Activated T-cell treated with anti-CD3 and anti-CD28 coated beads, Interleukin-2, amount 50 U/mL, for 24 hours (primary cell): ENCODE results near the gene SRR.
A peak's percentile ranks its signal among the peaks of the same experiment; 100 is the strongest.

ENCODE experiments used
- DNase-seq: peaks from one replicate; pipeline ENCODE4 v3.0.0-alpha.2; 2020
- H3K27ac Mint-ChIP-seq: 2 replicates; pipeline ENCODE4 v1.8.0; 2020; ENCODE audit warnings: mild to moderate bottlenecking, mixed read lengths
- H3K27me3 Mint-ChIP-seq: 2 replicates; pipeline ENCODE4 v1.8.0; 2020; ENCODE audit warnings: mixed read lengths
- H3K36me3 Mint-ChIP-seq: 2 replicates; pipeline ENCODE4 v1.8.0; 2020; ENCODE audit warnings: low read depth, mixed read lengths
- H3K4me1 Mint-ChIP-seq: 2 replicates; pipeline ENCODE4 v1.8.0; 2020; ENCODE audit warnings: low read depth, mixed read lengths
- H3K4me3 Mint-ChIP-seq: 2 replicates; pipeline ENCODE4 v1.8.0; 2020; ENCODE audit warnings: mild to moderate bottlenecking, moderate library complexity, mixed read lengths
- H3K9me3 Mint-ChIP-seq: 2 replicates; pipeline ENCODE4 v1.8.0; 2020; ENCODE audit warnings: mixed read lengths

The SRR gene

GRCh38 chr17:2346475-2346874 lies 42.7 kb downstream of the SRR start:
- H3K9me3 Mint-ChIP-seq, result no peaks in the 10 kb centered on the region
- no peak overlapping the region for H3K27ac Mint-ChIP-seq
- H3K4me1 Mint-ChIP-seq, result peaks cover 18% of the 10 kb centered on the region
- H3K27me3 Mint-ChIP-seq, result no peaks in the 10 kb centered on the region
- DNase-seq, result no peak
- H3K4me3 Mint-ChIP-seq, result no peak overlapping the region
- peaks cover 37% of the 10 kb centered on the region for H3K36me3 Mint-ChIP-seq

- H3K27me3 Mint-ChIP-seq, result no peaks in the 10 kb centered on the region
- H3K4me3 Mint-ChIP-seq, result no peak overlapping the region
- no peak overlapping the region for H3K27ac Mint-ChIP-seq
- DNase-seq, result no peak
- no peaks in the 10 kb centered on the region for H3K9me3 Mint-ChIP-seq
- peaks cover 26% of the 10 kb centered on the region for H3K36me3 Mint-ChIP-seq
- H3K4me1 Mint-ChIP-seq, result peaks cover 11% of the 10 kb centered on the region
Observed at GRCh38 chr17:2347805-2348685, 44.3 kb downstream of the SRR start.

GRCh38 chr17:2351269-2351668 lies 47.5 kb downstream of the SRR start:
- Mint-ChIP-seq H3K27me3 (no peaks in the 10 kb centered on the region), H3K4me1 (peaks cover 16% of the 10 kb centered on the region), H3K4me3 (no peak overlapping the region), H3K27ac (no peak overlapping the region), H3K9me3 (no peaks in the 10 kb centered on the region), H3K36me3 (peaks cover 3% of the 10 kb centered on the region)
- no peak for DNase-seq

GRCh38 chr17:2354311-2354710 lies 50.6 kb downstream of the SRR start:
- Mint-ChIP-seq H3K27ac (no peak overlapping the region), H3K4me1 (peaks cover 16% of the 10 kb centered on the region), H3K9me3 (no peaks in the 10 kb centered on the region), H3K36me3 (peaks cover 5% of the 10 kb centered on the region), H3K27me3 (no peaks in the 10 kb centered on the region), H3K4me3 (no peak overlapping the region)
- DNase-seq, result no peak

GRCh38 chr17:2357237-2357636 lies 53.5 kb downstream of the SRR start:
- Mint-ChIP-seq H3K4me1 (peaks cover 16% of the 10 kb centered on the region), H3K27me3 (no peaks in the 10 kb centered on the region), H3K9me3 (no peaks in the 10 kb centered on the region), H3K4me3 (no peak overlapping the region), H3K27ac (no peak overlapping the region), H3K36me3 (peaks cover 13% of the 10 kb centered on the region)
- DNase-seq, result no peak

GRCh38 chr17:2357931-2358434 lies 54.2 kb downstream of the SRR start:
- peaks cover 15% of the 10 kb centered on the region for H3K4me1 Mint-ChIP-seq
- no peak overlapping the region for H3K4me3 Mint-ChIP-seq
- H3K36me3 Mint-ChIP-seq, result peaks cover 19% of the 10 kb centered on the region
- no peaks in the 10 kb centered on the region for H3K27me3 Mint-ChIP-seq
- peak overlapping the region; percentile 9 for H3K27ac Mint-ChIP-seq
- no peaks in the 10 kb centered on the region for H3K9me3 Mint-ChIP-seq
- DNase-seq, result no peak

- Mint-ChIP-seq H3K27me3 (no peaks in the 10 kb centered on the region), H3K36me3 (peaks cover 43% of the 10 kb centered on the region), H3K4me1 (no peaks in the 10 kb centered on the region), H3K27ac (no peak overlapping the region), H3K4me3 (no peak overlapping the region), H3K9me3 (no peaks in the 10 kb centered on the region)
- DNase-seq, result no peak
Observed at GRCh38 chr17:2361010-2361760, 57.4 kb downstream of the SRR start.

GRCh38 chr17:2362016-2362415 lies 58.3 kb downstream of the SRR start:
- Mint-ChIP-seq H3K4me1 (no peaks in the 10 kb centered on the region), H3K36me3 (peaks cover 50% of the 10 kb centered on the region), H3K4me3 (no peak overlapping the region), H3K27me3 (no peaks in the 10 kb centered on the region), H3K27ac (no peak overlapping the region), H3K9me3 (no peaks in the 10 kb centered on the region)
- no peak for DNase-seq

- DNase-seq, result no peak
- H3K9me3 Mint-ChIP-seq, result no peaks in the 10 kb centered on the region
- peaks cover 52% of the 10 kb centered on the region for H3K36me3 Mint-ChIP-seq
- H3K27ac Mint-ChIP-seq, result no peak overlapping the region
- H3K4me1 Mint-ChIP-seq, result no peaks in the 10 kb centered on the region
- no peak overlapping the region for H3K4me3 Mint-ChIP-seq
- H3K27me3 Mint-ChIP-seq, result no peaks in the 10 kb centered on the region
Observed at GRCh38 chr17:2362416-2362815, 58.7 kb downstream of the SRR start.

- peaks cover 50% of the 10 kb centered on the region for H3K36me3 Mint-ChIP-seq
- no peak for DNase-seq
- no peaks in the 10 kb centered on the region for H3K4me1 Mint-ChIP-seq
- no peaks in the 10 kb centered on the region for H3K9me3 Mint-ChIP-seq
- no peaks in the 10 kb centered on the region for H3K27me3 Mint-ChIP-seq
- no peak overlapping the region for H3K4me3 Mint-ChIP-seq
- no peak overlapping the region for H3K27ac Mint-ChIP-seq
Observed at GRCh38 chr17:2362881-2363280, 59.1 kb downstream of the SRR start.

GRCh38 chr17:2363318-2363717 lies 59.6 kb downstream of the SRR start:
- Mint-ChIP-seq H3K4me1 (no peaks in the 10 kb centered on the region), H3K27me3 (no peaks in the 10 kb centered on the region), H3K9me3 (no peaks in the 10 kb centered on the region), H3K4me3 (no peak overlapping the region), H3K36me3 (peaks cover 51% of the 10 kb centered on the region), H3K27ac (no peak overlapping the region)
- no peak for DNase-seq

- DNase-seq, result no peak
- Mint-ChIP-seq H3K9me3 (no peaks in the 10 kb centered on the region), H3K4me3 (no peak overlapping the region), H3K27me3 (no peaks in the 10 kb centered on the region), H3K27ac (no peak overlapping the region), H3K4me1 (no peaks in the 10 kb centered on the region), H3K36me3 (peaks cover 52% of the 10 kb centered on the region)
Observed at GRCh38 chr17:2363851-2364762, 60.4 kb downstream of the SRR start.

GRCh38 chr17:2364763-2365116 lies 61.0 kb downstream of the SRR start:
- H3K9me3 Mint-ChIP-seq, result no peaks in the 10 kb centered on the region
- H3K27me3 Mint-ChIP-seq, result no peaks in the 10 kb centered on the region
- no peak overlapping the region for H3K27ac Mint-ChIP-seq
- no peak overlapping the region for H3K4me3 Mint-ChIP-seq
- peaks cover 55% of the 10 kb centered on the region for H3K36me3 Mint-ChIP-seq
- DNase-seq, result no peak
- no peaks in the 10 kb centered on the region for H3K4me1 Mint-ChIP-seq

- no peak overlapping the region for H3K27ac Mint-ChIP-seq
- H3K36me3 Mint-ChIP-seq, result peaks cover 58% of the 10 kb centered on the region
- DNase-seq, result no peak
- no peaks in the 10 kb centered on the region for H3K27me3 Mint-ChIP-seq
- H3K9me3 Mint-ChIP-seq, result no peaks in the 10 kb centered on the region
- H3K4me3 Mint-ChIP-seq, result no peak overlapping the region
- H3K4me1 Mint-ChIP-seq, result no peaks in the 10 kb centered on the region
Observed at GRCh38 chr17:2365132-2365531, 61.4 kb downstream of the SRR start.
